Measurements from ENCODE around the gene SOS2. TPM values are rescaled to one million over a fixed set of nuclear protein-coding genes. Genes with fewer than 3 reads are reported as not detected.

The SOS2 gene
- total and polyA plus RNA-seq, 2 donors (not counting 1 experiment from before 2014, with no cell fraction given), result 9.6 to 51.0 TPM

DNA sequence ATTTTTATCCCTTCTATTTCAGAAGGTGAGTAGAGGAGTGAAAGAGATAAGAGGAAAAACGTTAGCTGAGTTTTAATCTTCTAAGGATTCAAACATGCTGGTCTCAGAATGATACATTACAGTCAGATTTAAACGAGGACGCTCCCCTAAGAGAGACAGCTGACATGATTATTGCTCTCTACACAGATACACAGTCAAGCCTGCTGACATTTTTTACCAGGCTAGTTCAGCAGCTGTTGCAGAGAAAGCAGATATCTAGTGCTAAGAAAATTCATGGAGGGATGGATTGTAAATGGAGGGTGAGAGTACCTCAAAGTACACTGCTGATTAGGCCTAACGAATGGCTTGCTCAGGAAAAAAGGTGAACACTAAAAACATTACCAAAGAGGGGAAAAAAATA, 31.9 kb upstream of the SOS2 start:
- no peak overlapping the region for H3K4me3 ChIP-seq (ENCODE audit: control extremely low read depth in 1 of 5, extremely low read depth in 1 of 5, insufficient read depth in 1 of 5, low read depth in 2 of 5, low read length in 4 of 5)
- H3K4me2 ChIP-seq (replicated peaks; ENCODE audit: low read depth, low read length, poor library complexity, severe bottlenecking), result no peak overlapping the region
- Mint-ChIP-seq H3K4me3 (no peak overlapping the region), H3K9me3 (ENCODE audit: insufficient read depth) (no peaks in the 10 kb centered on the region), H3K4me1 (no peaks in the 10 kb centered on the region), H3K27me3 (no peaks in the 10 kb centered on the region), H3K27ac (no peak overlapping the region)
- no peaks in the 10 kb centered on the region for H3K9me3 ChIP-seq (ENCODE audit: control extremely low read depth in 1 of 3, control insufficient read depth in 2 of 3, insufficient read depth in 1 of 3, low read length in 2 of 3)
- DNase-seq (no peak), ATAC-seq (ENCODE audit: low read depth) (no peak)
- intact Hi-C loops (cut with micrococcal nuclease), result no loop called here
- WGBS (ENCODE audit: insufficient coverage), result 83% methylated on average over 1 of the region's 4 CpGs
- no peaks in the 10 kb centered on the region for H3K27me3 ChIP-seq (replicated peaks in 1 of 4; ENCODE audit: control extremely low read depth in 1 of 4, control insufficient read depth in 3 of 4, insufficient read depth in 4 of 4, low read length in 3 of 4)
- H3K9ac ChIP-seq (ENCODE audit: low read length), result no peak overlapping the region
- no peak overlapping the region for H2AFZ ChIP-seq (ENCODE audit: insufficient read depth, low read depth, low read length, poor library complexity, severe bottlenecking)
- ChIA-PET POLR2A (no interaction called here), CTCF (interaction anchor here (0.5 kb wide), 1 partner anchor 80 kb away, joined by 4 read pairs; no protein-coding TSS in a partner anchor)
- H3K36me3 ChIP-seq (replicated peaks in 1 of 2; ENCODE audit: control extremely low read depth in 1 of 2, control insufficient read depth in 1 of 2, extremely low read depth in 1 of 2, insufficient read depth in 2 of 2, low read length in 1 of 2), result no peaks in the 10 kb centered on the region
- no peaks in the 10 kb centered on the region for H3K79me2 ChIP-seq (ENCODE audit: control insufficient read depth, insufficient read depth, low read length)
- H3K4me1 ChIP-seq (ENCODE audit: control insufficient read depth in 2 of 2, insufficient read depth in 2 of 2, low read length in 2 of 2), result no peaks in the 10 kb centered on the region
- TF ChIP-seq EZH2 (IDR thresholded peaks at IDR 0.05; ENCODE audit: borderline replicate concordance, insufficient read depth, low read depth, low read length, poor library complexity, severe bottlenecking), result no peak
- TF ChIP-seq CTCF (IDR thresholded peaks at IDR 0.05), result no peak
- H3K27ac ChIP-seq (ENCODE audit: low read length in 2 of 2), result no peak overlapping the region
- H4K20me1 ChIP-seq (ENCODE audit: control insufficient read depth, insufficient read depth, low read length, poor library complexity, severe bottlenecking), result no peaks in the 10 kb centered on the region

GRCh38 chr14:50262865-50263264, 31.5 kb upstream of the SOS2 start:
- TF ChIP-seq CTCF (IDR thresholded peaks at IDR 0.05) (no peak), EZH2 (IDR thresholded peaks at IDR 0.05; ENCODE audit: borderline replicate concordance, insufficient read depth, low read depth, low read length, poor library complexity, severe bottlenecking) (no peak)
- Histone ChIP-seq H3K27ac (ENCODE audit: low read length in 2 of 2) (no peak overlapping the region), H4K20me1 (ENCODE audit: control insufficient read depth, insufficient read depth, low read length, poor library complexity, severe bottlenecking) (no peaks in the 10 kb centered on the region), H3K36me3 (replicated peaks in 1 of 2; ENCODE audit: control extremely low read depth in 1 of 2, control insufficient read depth in 1 of 2, extremely low read depth in 1 of 2, insufficient read depth in 2 of 2, low read length in 1 of 2) (no peaks in the 10 kb centered on the region), H3K27me3 (replicated peaks in 1 of 4; ENCODE audit: control extremely low read depth in 1 of 4, control insufficient read depth in 3 of 4, insufficient read depth in 4 of 4, low read length in 3 of 4) (no peaks in the 10 kb centered on the region), H2AFZ (ENCODE audit: insufficient read depth, low read depth, low read length, poor library complexity, severe bottlenecking) (no peak overlapping the region), H3K9ac (ENCODE audit: low read length) (no peak overlapping the region), H3K4me1 (ENCODE audit: control insufficient read depth in 2 of 2, insufficient read depth in 2 of 2, low read length in 2 of 2) (no peaks in the 10 kb centered on the region), H3K9me3 (ENCODE audit: control extremely low read depth in 1 of 3, control insufficient read depth in 2 of 3, insufficient read depth in 1 of 3, low read length in 2 of 3) (no peaks in the 10 kb centered on the region), H3K4me3 (ENCODE audit: control extremely low read depth in 1 of 5, extremely low read depth in 1 of 5, insufficient read depth in 1 of 5, low read depth in 2 of 5, low read length in 4 of 5) (no peak overlapping the region), H3K79me2 (ENCODE audit: control insufficient read depth, insufficient read depth, low read length) (no peaks in the 10 kb centered on the region), H3K4me2 (replicated peaks; ENCODE audit: low read depth, low read length, poor library complexity, severe bottlenecking) (no peak overlapping the region)
- WGBS (ENCODE audit: insufficient coverage), result no CpG with 5 or more reads among the region's 2 CpGs
- Mint-ChIP-seq H3K9me3 (ENCODE audit: insufficient read depth) (no peaks in the 10 kb centered on the region), H3K27ac (no peak overlapping the region), H3K4me1 (no peaks in the 10 kb centered on the region), H3K27me3 (no peaks in the 10 kb centered on the region), H3K4me3 (no peak overlapping the region)
- DNase-seq (no peak), ATAC-seq (ENCODE audit: low read depth) (no peak)
- CTCF ChIA-PET, result interaction anchor here (0.5 to 0.7 kb wide), 2 partner anchors 79 to 401 kb away, joined by 3 to 4 read pairs; no protein-coding TSS in a partner anchor
- intact Hi-C loops (cut with micrococcal nuclease), result no loop called here
- POLR2A ChIA-PET, result no interaction called here
